Dermis microvascular lymphatic vessel endothelial cell (primary cell): ENCODE results near the gene CASQ2. TPM values are rescaled to one million over a fixed set of nuclear protein-coding genes. Genes with fewer than 3 reads are reported as not detected.

Experiments
- DNase-seq, 2 donors: peaks; one replicate each; pipeline versions ENCODE4 v3.0.0 to v3.0.0-alpha.2; 2010; ENCODE audit warnings: low read depth in 2 of 2
- total RNA-seq: library from RNA; depleted of rRNA; stranded (reverse); fragments of >200 nt; gene quantifications from 2 replicates; pipeline ENCODE4 v1.2.1, GENCODE V29; 2014

CASQ2 gene
- total RNA-seq, 1 donor from 2014 or later: not detected

- no peak for DNase-seq
Observed at GRCh38 chr1:115665319-115666096, 103.0 kb downstream of the CASQ2 start.

- DNase-seq: no peak
Observed at GRCh38 chr1:115661157-115661556, 107.4 kb downstream of the CASQ2 start.

- no peak for DNase-seq
Observed at GRCh38 chr1:115660151-115660550, 108.4 kb downstream of the CASQ2 start.

GRCh38 chr1:115658646-115659045, 109.9 kb downstream of the CASQ2 start:
- no peak for DNase-seq

DNA sequence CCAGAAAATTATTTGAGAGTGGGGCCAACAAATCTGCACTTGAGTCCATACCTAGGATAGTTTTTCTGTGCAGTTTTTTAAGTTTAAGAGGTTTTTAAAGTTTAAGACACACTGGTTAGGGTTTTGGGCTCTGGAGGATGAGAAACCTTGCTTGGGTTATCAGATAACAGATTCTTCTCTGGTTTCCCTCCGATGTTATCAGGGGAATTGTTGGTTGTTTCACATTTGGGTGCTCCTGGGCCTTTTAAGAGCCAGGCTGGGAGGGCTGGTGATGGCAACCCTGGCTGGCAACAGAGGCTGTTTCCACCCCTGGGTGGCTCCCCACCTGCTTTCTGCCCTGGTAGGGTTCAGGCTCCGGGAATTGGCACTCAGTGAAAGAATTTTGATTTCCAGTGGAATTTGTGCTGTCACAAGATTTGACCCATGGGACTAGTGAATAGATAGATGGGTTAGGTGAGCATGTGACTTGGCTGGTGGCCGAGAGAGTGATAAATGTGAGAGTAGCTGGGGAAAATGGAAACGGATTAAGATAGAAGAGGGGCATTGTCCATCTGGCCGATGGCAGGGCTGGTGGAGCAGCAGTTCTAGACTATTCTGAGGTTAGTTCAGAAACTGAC, 111.9 kb downstream of the CASQ2 start:
- peak; percentile 46 to 68 for DNase-seq

DNA sequence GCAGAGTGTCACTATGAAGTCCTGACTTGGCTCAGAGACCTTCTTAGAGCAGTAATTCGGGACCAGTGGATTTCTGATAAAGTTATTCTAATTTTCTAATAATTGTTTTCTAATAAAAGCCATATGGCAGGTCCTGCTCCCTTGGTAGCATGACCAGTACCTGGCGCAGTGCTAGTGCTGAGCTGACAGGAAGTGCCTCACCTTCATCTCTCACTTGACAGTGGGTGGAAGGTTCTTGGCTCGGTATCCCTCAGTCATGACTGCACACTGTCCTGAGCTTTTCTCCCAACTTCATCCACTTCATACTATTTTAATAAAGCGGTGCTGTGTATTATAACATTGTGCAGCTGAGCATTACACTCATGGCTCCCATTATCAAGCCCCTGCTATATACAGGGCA, 112.6 kb downstream of the CASQ2 start:
- DNase-seq: no peak

DNA sequence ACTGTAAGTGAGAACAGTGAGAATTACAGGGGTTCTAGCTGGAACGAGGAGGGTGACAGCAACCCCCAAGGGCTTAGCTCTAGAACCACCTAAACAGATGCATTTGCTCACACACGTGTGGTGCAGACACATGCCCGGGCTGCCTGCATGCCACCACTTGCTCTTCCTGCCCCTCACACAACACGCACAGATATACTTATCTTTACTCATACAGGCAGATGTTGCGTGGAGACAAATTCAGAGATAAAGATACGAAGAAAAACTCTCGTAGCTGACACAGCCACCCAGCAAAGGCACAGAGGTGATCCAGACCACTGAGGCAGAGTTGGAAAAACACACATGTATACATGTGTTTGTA, 113.2 kb downstream of the CASQ2 start:
- no peak for DNase-seq

- peak in 1 of 2 donors; percentile 75 for DNase-seq
Observed at GRCh38 chr1:115654663-115655305, 113.7 kb downstream of the CASQ2 start.

- DNase-seq: peak in 1 of 2 donors; percentile 14
Observed at GRCh38 chr1:115654125-115654524, 114.4 kb downstream of the CASQ2 start.

DNA sequence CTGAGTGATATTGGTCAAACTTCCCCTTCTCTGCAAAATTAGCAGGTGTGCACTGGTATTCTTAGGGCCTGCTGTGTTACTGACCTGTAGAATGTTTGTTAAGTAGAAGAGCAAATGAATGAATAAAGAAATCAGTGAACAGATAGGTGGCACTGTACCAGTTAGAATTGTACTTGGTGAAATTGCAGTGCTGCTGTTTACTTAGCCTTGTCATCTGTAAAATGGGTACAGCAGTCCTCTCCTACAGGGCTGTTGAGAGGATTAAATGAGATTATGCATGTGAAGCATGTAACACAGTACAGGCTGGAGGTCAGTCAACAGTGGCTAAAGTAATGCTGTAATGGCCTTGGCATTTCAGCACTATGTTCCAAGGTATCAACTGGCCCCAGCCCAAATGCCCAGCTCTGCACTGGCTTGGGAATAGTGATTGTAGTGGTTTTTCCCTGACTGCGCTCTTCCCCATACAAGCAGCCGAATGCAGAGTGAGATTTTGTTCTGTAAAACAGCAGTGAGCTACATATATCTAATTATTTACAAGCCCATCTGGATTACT, 116.2 kb downstream of the CASQ2 start:
- no peak for DNase-seq

DNA sequence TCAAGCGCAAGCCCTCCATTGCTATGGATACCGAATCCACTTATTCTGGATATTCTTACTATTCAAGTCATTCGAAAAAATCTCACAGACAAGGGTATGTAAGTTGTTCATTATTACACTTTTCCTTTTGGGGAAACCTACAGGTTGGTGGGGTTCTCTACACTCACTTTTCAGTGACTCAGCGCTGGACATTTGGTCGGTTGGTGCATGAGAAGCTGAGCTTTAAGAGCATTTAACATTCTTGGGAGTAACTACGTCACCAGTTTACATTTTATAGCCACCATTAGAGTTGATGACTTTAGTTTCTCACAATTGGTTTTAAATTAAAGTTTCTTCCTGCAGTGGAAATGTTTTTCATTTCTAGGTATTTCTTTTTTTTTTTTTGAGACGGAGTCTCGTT, 117.1 kb downstream of the CASQ2 start:
- no peak for DNase-seq

- DNase-seq: no peak
Observed at GRCh38 chr1:115650961-115651360, 117.6 kb downstream of the CASQ2 start.

Other genes with a start within 250 kb of the CASQ2 start
- gene VANGL1, start 126.7 kb downstream of the CASQ2 start, total RNA-seq: 14.8 and 19.8 TPM in 2 replicates
- not detected in 2 replicates for gene NHLH2, start 72.4 kb upstream of the CASQ2 start, total RNA-seq
- not detected in 2 replicates for gene SLC22A15, start 207.8 kb upstream of the CASQ2 start, total RNA-seq